Smooth muscle cell (in vitro differentiated cells): ENCODE measurements around the gene CITED1. TPM values are rescaled to one million over a fixed set of nuclear protein-coding genes. Genes with fewer than 3 reads are reported as not detected.

ENCODE experiments used
- polyA plus RNA-seq: library from polyadenylated mRNA; unstranded; fragments of >200 nt; fragmentation: Nextera tagmentation; extraction: Ambion mirVana; gene quantifications from 2 replicates; pipeline ENCODE4 v1.2.1, GENCODE V29; 2016
- small RNA-seq: library from RNA; depleted of rRNA; stranded (forward); fragments of <200 nt; gene quantifications from one replicate; pipeline ENCODE3, GENCODE V24; 2014
- total RNA-seq: library from RNA; depleted of rRNA; stranded (reverse); fragments of >200 nt; gene quantifications from 2 replicates; pipeline ENCODE4 v1.2.3, GENCODE V29; 2014

CITED1 gene
- total and polyA plus RNA-seq, 2 experiments from 2014 or later = 0.42 to 1.0 TPM

Small RNAs within 50 kb of the gene (small RNA-seq; reads per million reads assigned to genes)
- not detected for gene RF00019

Other genes starting within 250 kb of the CITED1 start
- 2.7 and 3.6 TPM in 2 replicates for gene RTL5, start 174.0 kb downstream of the CITED1 start, total RNA-seq
- 3.1 and 4.0 TPM in 2 replicates for gene RTL5, start 174.0 kb downstream of the CITED1 start, polyA plus RNA-seq
- 15.9 and 18.9 TPM in 2 replicates for gene PIN4, start 124.2 kb downstream of the CITED1 start, total RNA-seq
- gene PIN4, start 124.2 kb downstream of the CITED1 start, polyA plus RNA-seq = 51.7 and 65.2 TPM in 2 replicates
- gene ERCC6L, start 66.9 kb downstream of the CITED1 start, total RNA-seq = 1.5 and 2.8 TPM in 2 replicates
- gene ERCC6L, start 66.9 kb downstream of the CITED1 start, polyA plus RNA-seq = 0.76 and 0.89 TPM in 2 replicates
- gene RPS4X, start 28.7 kb downstream of the CITED1 start, total RNA-seq = 618 and 691 TPM in 2 replicates
- gene RPS4X, start 28.7 kb downstream of the CITED1 start, polyA plus RNA-seq = 190 and 228 TPM in 2 replicates